GM12874 (cell line): ENCODE results near the gene HOMER1.

ENCODE experiments used
- CTCF ChIP-seq: IDR thresholded peaks from 2 replicates; pipeline ENCODE4 v1.5.1; 2011; ENCODE audit warnings: low read depth, mild to moderate bottlenecking, control low read depth, low read length, moderate library complexity; ENCODE audit not compliant: insufficient read depth

Gene HOMER1

DNA sequence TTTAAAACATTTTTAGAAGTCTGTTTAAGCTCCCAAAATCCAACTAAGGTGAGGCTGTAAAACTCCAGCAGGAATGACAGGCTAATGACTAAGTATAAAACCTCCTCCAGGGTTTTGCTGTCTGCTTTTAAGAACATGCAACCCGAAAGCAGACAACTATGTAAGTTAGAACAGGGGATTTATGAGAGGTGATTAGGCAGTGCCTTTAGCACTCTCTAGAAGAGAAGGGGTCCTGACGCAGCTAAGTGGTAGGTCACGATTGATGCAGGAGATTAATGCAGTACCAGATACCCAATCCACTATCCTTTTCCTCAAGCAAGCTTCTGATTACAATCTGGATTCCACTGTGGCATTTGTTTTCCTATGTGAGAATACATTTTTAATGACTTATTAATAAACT is 25.9 kb downstream of the HOMER1 start:
- no peak for TF ChIP-seq CTCF

DNA sequence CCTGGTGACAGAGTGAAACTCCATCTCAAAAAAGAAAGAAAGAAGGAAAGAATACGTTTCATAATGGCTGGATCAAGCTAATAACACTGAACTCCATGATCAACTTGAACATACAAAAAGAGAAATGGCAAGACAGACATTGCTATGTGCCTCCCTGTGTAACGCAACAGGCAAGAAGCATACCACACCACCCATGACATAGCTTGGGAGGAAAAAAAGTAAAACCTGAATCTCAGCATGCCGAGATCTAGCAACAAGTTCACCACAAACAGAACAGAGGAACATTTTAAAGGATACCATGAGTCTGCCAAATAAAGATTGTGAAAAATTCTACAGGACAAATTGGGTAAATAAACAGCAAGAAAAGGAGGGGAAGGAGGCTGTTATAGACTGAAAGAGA is 26.7 kb downstream of the HOMER1 start:
- TF ChIP-seq CTCF, result no peak

DNA sequence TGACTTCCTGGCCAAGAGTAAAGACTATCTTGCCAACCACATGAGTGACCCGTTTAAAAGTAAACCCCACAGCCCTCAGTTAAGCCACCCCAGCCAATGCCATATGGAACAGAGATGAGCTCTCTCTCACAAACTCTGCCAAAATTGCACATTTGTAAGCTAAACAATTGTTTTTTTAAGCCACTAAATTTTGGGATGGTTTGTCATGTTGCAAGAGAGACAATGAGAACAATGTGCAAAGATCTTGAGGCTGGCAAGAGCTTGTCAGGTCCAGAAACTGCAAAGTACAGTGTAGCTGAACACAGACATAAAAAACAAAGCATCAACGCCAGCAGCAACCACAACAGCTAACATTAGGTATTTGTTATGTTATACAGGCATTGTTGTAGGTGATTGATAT is 27.8 kb downstream of the HOMER1 start:
- TF ChIP-seq CTCF, result no peak

DNA sequence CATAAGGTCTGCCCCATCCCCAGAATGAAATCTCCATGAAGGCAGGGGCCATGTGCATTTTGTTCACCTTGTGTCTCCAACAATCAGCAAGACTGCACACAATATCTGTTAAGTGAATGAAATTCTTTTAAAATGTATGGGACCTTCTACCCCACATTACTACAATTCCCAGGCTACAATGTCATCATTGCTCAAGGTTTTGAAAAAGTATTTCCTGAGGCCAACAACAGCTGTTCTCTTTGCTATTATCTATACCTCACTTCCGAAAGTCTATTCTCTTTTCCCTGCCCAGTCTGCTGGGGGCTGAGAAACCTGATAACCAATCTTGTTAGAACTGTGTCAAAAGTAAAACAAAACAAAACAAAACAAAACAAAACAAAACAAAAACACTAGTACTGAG is 29.2 kb downstream of the HOMER1 start:
- no peak for TF ChIP-seq CTCF

DNA sequence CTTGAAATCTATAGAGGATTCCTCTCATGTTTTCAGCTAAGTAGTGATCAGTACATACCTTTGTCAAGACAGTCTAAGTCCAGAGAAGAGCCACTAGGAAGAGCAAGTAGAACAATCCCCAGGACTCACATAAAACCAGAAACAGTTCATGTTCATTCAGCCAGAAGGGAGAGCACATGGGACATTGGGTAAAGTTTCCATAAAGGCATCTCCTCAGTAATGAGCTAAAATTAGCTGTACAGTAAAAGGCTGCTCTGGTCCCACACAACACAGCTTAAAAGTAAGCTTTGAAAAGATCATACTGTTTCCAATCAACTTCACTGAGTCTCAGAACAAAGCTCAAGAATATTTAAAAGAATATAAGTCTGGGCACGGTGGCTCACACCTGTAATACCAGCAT is 32.4 kb downstream of the HOMER1 start:
- no peak for TF ChIP-seq CTCF

- TF ChIP-seq CTCF, result no peak
Measured at GRCh38 chr5:79480991-79481390, 32.9 kb downstream of the HOMER1 start.

DNA sequence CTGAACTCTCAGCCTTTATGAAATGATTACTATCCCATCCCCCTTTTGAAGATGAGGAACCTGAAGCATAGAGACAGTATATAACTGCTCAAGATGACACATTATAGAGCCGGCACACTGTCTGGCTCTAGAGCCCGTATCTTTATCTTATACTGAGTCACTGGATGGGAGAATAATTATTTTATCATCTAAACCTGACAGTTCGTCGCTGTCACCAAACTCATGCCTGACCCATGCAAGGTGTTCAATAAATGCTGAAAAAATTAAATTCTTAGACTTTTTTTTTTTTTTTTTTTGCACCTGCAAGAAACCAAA is 38.8 kb downstream of the HOMER1 start:
- no peak for TF ChIP-seq CTCF
